WTC11 (cell line): ENCODE data around the gene MBNL1.

Experiments
- ATF6 ChIP-seq: sonication (generic); formaldehyde crosslinking; IDR thresholded peaks from 2 replicates; pipeline ENCODE4 v1.8.1; 2023; ENCODE audit warnings: mild to moderate bottlenecking, missing genetic modification reagents
- E2F1 ChIP-seq: sonication (generic); formaldehyde crosslinking; IDR thresholded peaks from 2 replicates; pipeline ENCODE4 v1.8.0; 2022; ENCODE audit warnings: mild to moderate bottlenecking, missing genetic modification reagents
- FOXJ3 ChIP-seq: sonication (generic); formaldehyde crosslinking; IDR thresholded peaks from 2 replicates; pipeline ENCODE4 v1.9.0; 2021; ENCODE audit warnings: missing genetic modification reagents, mild to moderate bottlenecking, borderline replicate concordance
- JUN ChIP-seq: sonication (generic); formaldehyde crosslinking; IDR thresholded peaks from 2 replicates; pipeline ENCODE4 v1.8.0; 2023; ENCODE audit warnings: mild to moderate bottlenecking, missing genetic modification reagents
- NFYB ChIP-seq: sonication (generic); formaldehyde crosslinking; conservative IDR thresholded peaks from 2 replicates; pipeline ENCODE4 v1.8.0; 2022; ENCODE audit warnings: low read depth, missing genetic modification reagents
- SP1 ChIP-seq: sonication (generic); formaldehyde crosslinking; conservative IDR thresholded peaks from 2 replicates; pipeline ENCODE4 v1.8.1; 2022; ENCODE audit warnings: missing genetic modification reagents
- STAT6 ChIP-seq: sonication (generic); formaldehyde crosslinking; conservative IDR thresholded peaks from 2 replicates; pipeline ENCODE4 v1.8.1; 2023; ENCODE audit warnings: mild to moderate bottlenecking, low read depth, missing genetic modification reagents, moderate library complexity
- TP53 ChIP-seq: sonication (generic); formaldehyde crosslinking; IDR thresholded peaks from 2 replicates; pipeline ENCODE4 v1.8.1; 2023; ENCODE audit warnings: mild to moderate bottlenecking, missing genetic modification reagents
- USF2 ChIP-seq: sonication (generic); formaldehyde crosslinking; IDR thresholded peaks from 2 replicates; pipeline ENCODE4 v1.8.1; 2023; ENCODE audit warnings: mild to moderate bottlenecking, missing genetic modification reagents, moderate library complexity
- ZNF121 ChIP-seq: sonication (generic); formaldehyde crosslinking; IDR thresholded peaks from 2 replicates; pipeline ENCODE4 v1.8.0; 2023; ENCODE audit warnings: missing genetic modification reagents
- ZNF263 ChIP-seq: sonication (generic); formaldehyde crosslinking; IDR thresholded peaks from 2 replicates; pipeline ENCODE4 v1.8.1; 2022; ENCODE audit warnings: low read depth, mild to moderate bottlenecking, moderate library complexity, missing genetic modification reagents
- ZNF416 ChIP-seq: fragments of 250-450 bp; sonication (Bioruptor Pico); IDR thresholded peaks from 2 replicates; pipeline ENCODE4 v1.9.0; 2021; ENCODE audit warnings: mild to moderate bottlenecking, inconsistent platforms
- TF ChIP-seq, protein P1 (sequence below): fragments of 200-600 bp; IDR thresholded peaks from 2 replicates; pipeline ENCODE4 v1.8.0; 2022; ENCODE audit warnings: antibody characterized with exemption

GRCh38 chr3:152389316-152389934 lies 120.7 kb downstream of the MBNL1 start:
- TF ChIP-seq NFYB (CRISPR knock-in tag) = no peak
- TF ChIP-seq, protein P1, sequence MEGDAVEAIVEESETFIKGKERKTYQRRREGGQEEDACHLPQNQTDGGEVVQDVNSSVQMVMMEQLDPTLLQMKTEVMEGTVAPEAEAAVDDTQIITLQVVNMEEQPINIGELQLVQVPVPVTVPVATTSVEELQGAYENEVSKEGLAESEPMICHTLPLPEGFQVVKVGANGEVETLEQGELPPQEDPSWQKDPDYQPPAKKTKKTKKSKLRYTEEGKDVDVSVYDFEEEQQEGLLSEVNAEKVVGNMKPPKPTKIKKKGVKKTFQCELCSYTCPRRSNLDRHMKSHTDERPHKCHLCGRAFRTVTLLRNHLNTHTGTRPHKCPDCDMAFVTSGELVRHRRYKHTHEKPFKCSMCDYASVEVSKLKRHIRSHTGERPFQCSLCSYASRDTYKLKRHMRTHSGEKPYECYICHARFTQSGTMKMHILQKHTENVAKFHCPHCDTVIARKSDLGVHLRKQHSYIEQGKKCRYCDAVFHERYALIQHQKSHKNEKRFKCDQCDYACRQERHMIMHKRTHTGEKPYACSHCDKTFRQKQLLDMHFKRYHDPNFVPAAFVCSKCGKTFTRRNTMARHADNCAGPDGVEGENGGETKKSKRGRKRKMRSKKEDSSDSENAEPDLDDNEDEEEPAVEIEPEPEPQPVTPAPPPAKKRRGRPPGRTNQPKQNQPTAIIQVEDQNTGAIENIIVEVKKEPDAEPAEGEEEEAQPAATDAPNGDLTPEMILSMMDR = no peak
- TF ChIP-seq FOXJ3 (CRISPR knock-in tag) = no peak
- TF ChIP-seq USF2 (CRISPR knock-in tag) = no peak
- no peak for TF ChIP-seq TP53
- TF ChIP-seq ATF6 (CRISPR knock-in tag) = no peak
- TF ChIP-seq SP1 = no peak
- no peak for TF ChIP-seq STAT6 (CRISPR knock-in tag)
- TF ChIP-seq ZNF121 = no peak
- TF ChIP-seq ZNF416 = no peak
- TF ChIP-seq ZNF263 (CRISPR knock-in tag) = no peak
- TF ChIP-seq JUN (CRISPR knock-in tag) = no peak
- no peak for TF ChIP-seq E2F1 (CRISPR knock-in tag)
